ENCODE measurements around the gene CCAR1. TPM values are rescaled to one million over a fixed set of nuclear protein-coding genes. Genes with fewer than 3 reads are reported as not detected.

Gene CCAR1
- polyA plus RNA-seq, 2 of the 4 experiments (the other 2 are of a cell fraction), result 98.8 to 107 TPM

DNA sequence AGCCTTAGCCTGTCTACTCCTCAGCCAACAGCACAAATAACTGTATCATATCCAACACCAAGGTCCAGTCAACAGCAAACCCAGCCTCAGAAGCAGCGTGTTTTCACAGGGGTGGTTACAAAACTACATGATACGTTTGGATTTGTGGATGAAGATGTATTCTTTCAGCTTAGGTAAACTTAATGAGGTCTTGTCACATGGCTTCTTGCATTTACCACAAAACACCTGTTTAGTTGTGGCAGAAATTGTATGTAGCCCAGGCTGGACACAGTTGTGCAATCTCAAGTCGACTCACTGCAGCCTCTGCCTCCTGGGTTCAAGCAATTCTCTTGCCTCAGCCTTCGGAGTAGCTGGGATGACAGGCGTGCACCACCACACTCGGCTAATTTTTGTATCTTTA, 21.4 kb downstream of the CCAR1 start:
- ATAC-seq, result no peak
- no peak for TF ChIP-seq JUNB (IDR thresholded peaks at IDR 0.05)
- TF ChIP-seq RFX5 (IDR thresholded peaks at IDR 0.05), result no peak
- no peak for TF ChIP-seq FOSB (CRISPR knock-in tag; IDR thresholded peaks at IDR 0.05)
- TF ChIP-seq CHD4 (IDR thresholded peaks at IDR 0.05; ENCODE audit: borderline replicate concordance), result no peak
- no peak for TF ChIP-seq NFE2L2 (conservative IDR thresholded peaks at IDR 0.05; ENCODE audit: low read length)
- no peak for TF ChIP-seq BHLHE40 (IDR thresholded peaks at IDR 0.05; ENCODE audit: low read depth, low read length)
- no peak for TF ChIP-seq MAFK (IDR thresholded peaks at IDR 0.05; ENCODE audit: partially characterized antibody)
- TF ChIP-seq ZNF302 (CRISPR knock-in tag; IDR thresholded peaks at IDR 0.05), result no peak
- TF ChIP-seq KDM1A (IDR thresholded peaks at IDR 0.05; ENCODE audit: low read depth), result no peak
- TF ChIP-seq TFCP2L1 (CRISPR knock-in tag; IDR thresholded peaks at IDR 0.05), result no peak
- TF ChIP-seq MAZ (IDR thresholded peaks at IDR 0.05; ENCODE audit: borderline replicate concordance, low read depth, low read length), result no peak
- Histone ChIP-seq H3K4me2 (no peak overlapping the region), H3K9me3 (no peaks in the 10 kb centered on the region), H3K27ac (no peak overlapping the region), H3K4me1 (no peaks in the 10 kb centered on the region), H3K4me3 (no peak overlapping the region)
- WGBS (ENCODE audit: missing lambda C conversion rate), result 78% methylated on average over 6 of the region's 6 CpGs
- POLR2A ChIA-PET, result no interaction called here
- DNase-seq (ENCODE audit: low read depth in 1 of 2, low spot score in 1 of 2), result no peak
- CTCF ChIA-PET, result no interaction called here
- no peak for FAIRE-seq

DNA sequence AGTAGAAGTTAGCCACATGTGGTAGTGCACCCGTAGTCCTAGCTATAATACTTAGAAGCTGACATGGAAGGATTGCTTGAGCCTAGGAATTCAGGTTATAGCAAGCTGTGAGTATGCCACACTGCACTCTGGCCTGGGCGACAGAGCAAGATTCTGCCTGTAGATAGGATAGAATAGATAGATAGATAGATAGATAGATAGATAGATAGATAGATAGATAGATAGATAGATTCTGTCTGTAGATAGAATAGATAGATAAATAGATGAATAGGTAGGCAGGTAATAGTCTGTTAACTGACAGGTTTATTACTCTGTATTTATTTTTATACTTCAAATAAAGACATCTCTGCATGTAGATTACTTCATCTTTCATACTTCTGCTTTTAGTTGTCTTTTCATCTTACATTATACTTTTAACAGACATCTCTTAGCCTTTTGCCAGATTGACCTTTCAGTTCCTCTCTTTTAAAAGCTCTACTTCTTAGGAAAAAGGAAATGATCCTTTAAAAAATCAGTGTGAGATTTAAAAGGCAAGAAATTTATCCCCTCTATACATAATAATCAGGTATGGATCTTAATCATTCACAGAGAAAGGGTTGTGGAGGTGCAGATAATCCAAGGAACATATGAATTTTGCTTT, 31.8 kb downstream of the CCAR1 start:
- CTCF ChIA-PET, result interaction anchor here (1.1 kb wide), 1 partner anchor 11 kb away, joined by 3 read pairs; no protein-coding TSS in a partner anchor
- H3K4me1 ChIP-seq, result no peaks in the 10 kb centered on the region

DNA sequence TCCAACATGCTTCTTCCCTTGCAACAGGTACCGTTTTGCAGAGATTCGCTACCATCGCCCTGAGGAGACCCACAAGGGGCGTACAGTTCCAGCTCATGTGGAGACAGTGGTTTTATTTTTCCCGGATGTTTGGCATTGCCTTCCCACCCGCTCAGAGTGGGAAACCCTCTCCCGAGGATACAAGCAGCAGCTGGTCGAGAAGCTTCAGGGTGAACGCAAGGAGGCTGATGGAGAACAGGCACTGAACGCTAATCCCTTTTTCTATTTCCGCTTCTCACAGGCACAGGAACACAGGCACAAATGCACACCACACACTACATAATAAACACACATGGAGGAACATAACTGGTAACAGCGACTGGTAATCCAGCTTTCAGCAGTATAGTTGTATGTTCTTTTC, 35.2 kb downstream of the CCAR1 start:
- 94% methylated on average over 12 of the region's 12 CpGs for WGBS (ENCODE audit: missing lambda C conversion rate)
- no peak overlapping the region for H3K4me2 ChIP-seq
- POLR2A ChIA-PET, result no interaction called here
- H3K9me3 ChIP-seq, result no peaks in the 10 kb centered on the region
- FAIRE-seq (no peak), ATAC-seq (no peak), DNase-seq (ENCODE audit: low read depth in 1 of 2, low spot score in 1 of 2) (no peak)
- no peak overlapping the region for H3K27ac ChIP-seq
- CTCF ChIA-PET, result interaction anchor here (1.3 kb wide), 1 partner anchor 205 kb away, joined by 4 read pairs; no protein-coding TSS in a partner anchor
- H3K4me3 ChIP-seq, result no peak overlapping the region
- H3K4me1 ChIP-seq, result no peaks in the 10 kb centered on the region
- no peak for TF ChIP-seq MAZ (IDR thresholded peaks at IDR 0.05; ENCODE audit: borderline replicate concordance, low read depth, low read length)
- TF ChIP-seq CBX2 (IDR thresholded peaks at IDR 0.05; ENCODE audit: borderline replicate concordance, low read depth), result no peak
- no peak for TF ChIP-seq MAFK (IDR thresholded peaks at IDR 0.05; ENCODE audit: partially characterized antibody)
- TF ChIP-seq, protein P1, sequence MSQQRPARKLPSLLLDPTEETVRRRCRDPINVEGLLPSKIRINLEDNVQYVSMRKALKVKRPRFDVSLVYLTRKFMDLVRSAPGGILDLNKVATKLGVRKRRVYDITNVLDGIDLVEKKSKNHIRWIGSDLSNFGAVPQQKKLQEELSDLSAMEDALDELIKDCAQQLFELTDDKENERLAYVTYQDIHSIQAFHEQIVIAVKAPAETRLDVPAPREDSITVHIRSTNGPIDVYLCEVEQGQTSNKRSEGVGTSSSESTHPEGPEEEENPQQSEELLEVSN (IDR thresholded peaks at IDR 0.05; ENCODE audit: borderline replicate concordance, low read depth), result no peak
- no peak for TF ChIP-seq HOXB13 (CRISPR knock-in tag; IDR thresholded peaks at IDR 0.05; ENCODE audit: low read depth)
- TF ChIP-seq HOXA7 (CRISPR knock-in tag; IDR thresholded peaks at IDR 0.05), result no peak
- TF ChIP-seq RFX5 (IDR thresholded peaks at IDR 0.05), result no peak
- no peak for TF ChIP-seq JUN (IDR thresholded peaks at IDR 0.05)
- TF ChIP-seq, protein P2, sequence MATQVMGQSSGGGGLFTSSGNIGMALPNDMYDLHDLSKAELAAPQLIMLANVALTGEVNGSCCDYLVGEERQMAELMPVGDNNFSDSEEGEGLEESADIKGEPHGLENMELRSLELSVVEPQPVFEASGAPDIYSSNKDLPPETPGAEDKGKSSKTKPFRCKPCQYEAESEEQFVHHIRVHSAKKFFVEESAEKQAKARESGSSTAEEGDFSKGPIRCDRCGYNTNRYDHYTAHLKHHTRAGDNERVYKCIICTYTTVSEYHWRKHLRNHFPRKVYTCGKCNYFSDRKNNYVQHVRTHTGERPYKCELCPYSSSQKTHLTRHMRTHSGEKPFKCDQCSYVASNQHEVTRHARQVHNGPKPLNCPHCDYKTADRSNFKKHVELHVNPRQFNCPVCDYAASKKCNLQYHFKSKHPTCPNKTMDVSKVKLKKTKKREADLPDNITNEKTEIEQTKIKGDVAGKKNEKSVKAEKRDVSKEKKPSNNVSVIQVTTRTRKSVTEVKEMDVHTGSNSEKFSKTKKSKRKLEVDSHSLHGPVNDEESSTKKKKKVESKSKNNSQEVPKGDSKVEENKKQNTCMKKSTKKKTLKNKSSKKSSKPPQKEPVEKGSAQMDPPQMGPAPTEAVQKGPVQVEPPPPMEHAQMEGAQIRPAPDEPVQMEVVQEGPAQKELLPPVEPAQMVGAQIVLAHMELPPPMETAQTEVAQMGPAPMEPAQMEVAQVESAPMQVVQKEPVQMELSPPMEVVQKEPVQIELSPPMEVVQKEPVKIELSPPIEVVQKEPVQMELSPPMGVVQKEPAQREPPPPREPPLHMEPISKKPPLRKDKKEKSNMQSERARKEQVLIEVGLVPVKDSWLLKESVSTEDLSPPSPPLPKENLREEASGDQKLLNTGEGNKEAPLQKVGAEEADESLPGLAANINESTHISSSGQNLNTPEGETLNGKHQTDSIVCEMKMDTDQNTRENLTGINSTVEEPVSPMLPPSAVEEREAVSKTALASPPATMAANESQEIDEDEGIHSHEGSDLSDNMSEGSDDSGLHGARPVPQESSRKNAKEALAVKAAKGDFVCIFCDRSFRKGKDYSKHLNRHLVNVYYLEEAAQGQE (IDR thresholded peaks at IDR 0.05), result no peak

More for the DNA sequence above, 31.8 kb downstream of the CCAR1 start:
- TF ChIP-seq GATA3 (IDR thresholded peaks at IDR 0.05; ENCODE audit: borderline replicate concordance) (no peak), HOXB13 (CRISPR knock-in tag; IDR thresholded peaks at IDR 0.05; ENCODE audit: low read depth) (no peak), KDM5A (IDR thresholded peaks at IDR 0.05) (no peak), FOXS1 (CRISPR knock-in tag; IDR thresholded peaks at IDR 0.05) (no peak), MAZ (IDR thresholded peaks at IDR 0.05; ENCODE audit: borderline replicate concordance, low read depth, low read length) (no peak), MYC (IDR thresholded peaks at IDR 0.05; ENCODE audit: borderline replicate concordance, low read length) (no peak), JUNB (IDR thresholded peaks at IDR 0.05) (no peak)
- TF ChIP-seq, protein P3, sequence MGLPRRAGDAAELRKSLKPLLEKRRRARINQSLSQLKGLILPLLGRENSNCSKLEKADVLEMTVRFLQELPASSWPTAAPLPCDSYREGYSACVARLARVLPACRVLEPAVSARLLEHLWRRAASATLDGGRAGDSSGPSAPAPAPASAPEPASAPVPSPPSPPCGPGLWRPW (IDR thresholded peaks at IDR 0.05), result no peak
- TF ChIP-seq, protein P4, sequence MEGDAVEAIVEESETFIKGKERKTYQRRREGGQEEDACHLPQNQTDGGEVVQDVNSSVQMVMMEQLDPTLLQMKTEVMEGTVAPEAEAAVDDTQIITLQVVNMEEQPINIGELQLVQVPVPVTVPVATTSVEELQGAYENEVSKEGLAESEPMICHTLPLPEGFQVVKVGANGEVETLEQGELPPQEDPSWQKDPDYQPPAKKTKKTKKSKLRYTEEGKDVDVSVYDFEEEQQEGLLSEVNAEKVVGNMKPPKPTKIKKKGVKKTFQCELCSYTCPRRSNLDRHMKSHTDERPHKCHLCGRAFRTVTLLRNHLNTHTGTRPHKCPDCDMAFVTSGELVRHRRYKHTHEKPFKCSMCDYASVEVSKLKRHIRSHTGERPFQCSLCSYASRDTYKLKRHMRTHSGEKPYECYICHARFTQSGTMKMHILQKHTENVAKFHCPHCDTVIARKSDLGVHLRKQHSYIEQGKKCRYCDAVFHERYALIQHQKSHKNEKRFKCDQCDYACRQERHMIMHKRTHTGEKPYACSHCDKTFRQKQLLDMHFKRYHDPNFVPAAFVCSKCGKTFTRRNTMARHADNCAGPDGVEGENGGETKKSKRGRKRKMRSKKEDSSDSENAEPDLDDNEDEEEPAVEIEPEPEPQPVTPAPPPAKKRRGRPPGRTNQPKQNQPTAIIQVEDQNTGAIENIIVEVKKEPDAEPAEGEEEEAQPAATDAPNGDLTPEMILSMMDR (IDR thresholded peaks at IDR 0.05), result no peak
- TF ChIP-seq, protein P5, sequence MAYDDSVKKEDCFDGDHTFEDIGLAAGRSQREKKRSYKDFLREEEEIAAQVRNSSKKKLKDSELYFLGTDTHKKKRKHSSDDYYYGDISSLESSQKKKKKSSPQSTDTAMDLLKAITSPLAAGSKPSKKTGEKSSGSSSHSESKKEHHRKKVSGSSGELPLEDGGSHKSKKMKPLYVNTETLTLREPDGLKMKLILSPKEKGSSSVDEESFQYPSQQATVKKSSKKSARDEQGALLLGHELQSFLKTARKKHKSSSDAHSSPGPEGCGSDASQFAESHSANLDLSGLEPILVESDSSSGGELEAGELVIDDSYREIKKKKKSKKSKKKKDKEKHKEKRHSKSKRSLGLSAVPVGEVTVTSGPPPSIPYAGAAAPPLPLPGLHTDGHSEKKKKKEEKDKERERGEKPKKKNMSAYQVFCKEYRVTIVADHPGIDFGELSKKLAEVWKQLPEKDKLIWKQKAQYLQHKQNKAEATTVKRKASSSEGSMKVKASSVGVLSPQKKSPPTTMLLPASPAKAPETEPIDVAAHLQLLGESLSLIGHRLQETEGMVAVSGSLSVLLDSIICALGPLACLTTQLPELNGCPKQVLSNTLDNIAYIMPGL (CRISPR knock-in tag; IDR thresholded peaks at IDR 0.05; ENCODE audit: borderline replicate concordance), result no peak
- 92% methylated on average over 2 of the region's 2 CpGs for WGBS (ENCODE audit: missing lambda C conversion rate)
- ATAC-seq (no peak), DNase-seq (ENCODE audit: low read depth in 1 of 2, low spot score in 1 of 2) (no peak), FAIRE-seq (no peak)
- Histone ChIP-seq H3K4me2 (no peak overlapping the region), H3K27ac (no peak overlapping the region), H3K4me3 (no peak overlapping the region), H3K9me3 (no peaks in the 10 kb centered on the region)
- POLR2A ChIA-PET, result interaction anchor here (0.6 to 1.1 kb wide), 2 partner anchors 12 to 876 kb away, joined by 3 to 4 read pairs; no protein-coding TSS in a partner anchor

All from A549 (cell line).